Neuronal stem cell (in vitro differentiated cells): ENCODE data around the gene PLXNC1.

Experiments
- DNase-seq: peaks from one replicate; pipeline ENCODE4 v3.0.0-alpha.2; 2013; ENCODE audit warnings: low spot score
- H2AFZ ChIP-seq: one replicate; pipeline ENCODE4 v1.6.1; 2013; ENCODE audit warnings: mild to moderate bottlenecking, low read length, inconsistent platforms
- H2AK5ac ChIP-seq: 2 replicates; pipeline ENCODE4 v1.6.1; 2013; ENCODE audit warnings: low read depth, mild to moderate bottlenecking, inconsistent platforms, low read length, moderate library complexity, mixed read lengths
- H2BK120ac ChIP-seq: 2 replicates; pipeline ENCODE4 v1.6.1; 2013; ENCODE audit warnings: low read depth, mild to moderate bottlenecking, inconsistent platforms, low read length, moderate library complexity, mixed read lengths
- H2BK12ac ChIP-seq: one replicate; pipeline ENCODE4 v1.6.1; 2013; ENCODE audit warnings: low read length, inconsistent platforms
- H2BK15ac ChIP-seq: 2 replicates; pipeline ENCODE4 v1.6.1; 2013; ENCODE audit warnings: mild to moderate bottlenecking, low read length, inconsistent platforms, mixed read lengths
- H2BK5ac ChIP-seq: one replicate; pipeline ENCODE4 v1.6.1; 2013; ENCODE audit warnings: inconsistent platforms, mild to moderate bottlenecking, low read length, moderate library complexity
- H3K14ac ChIP-seq: one replicate; pipeline ENCODE4 v1.6.1; 2013; ENCODE audit warnings: low read length, inconsistent platforms
- H3K18ac ChIP-seq: 2 replicates; pipeline ENCODE4 v1.6.1; 2013; ENCODE audit warnings: low read length, inconsistent platforms
- H3K23ac ChIP-seq: 2 replicates; pipeline ENCODE4 v1.6.1; 2013; ENCODE audit warnings: low read depth, mild to moderate bottlenecking, mixed read lengths, low read length, inconsistent platforms; ENCODE audit not compliant: poor library complexity
- H3K27ac ChIP-seq: replicated peaks from 3 replicates; pipeline ENCODE4 v1.5.1; 2013; ENCODE audit warnings: low read length, inconsistent platforms
- H3K27me3 ChIP-seq, 3 experiments: 2 replicates each; pipeline ENCODE4 v1.6.1; 2013; ENCODE audit warnings: low read length in 3 of 3, mild to moderate bottlenecking in 2 of 3, inconsistent platforms in 1 of 3, low read depth in 1 of 3, mixed read lengths in 1 of 3, moderate library complexity in 1 of 3; ENCODE audit not compliant: control insufficient read depth in 3 of 3, insufficient read depth in 3 of 3
- H3K36me3 ChIP-seq, 2 donors: replicated peaks in 1 of 2; 2 replicates each; pipeline ENCODE4 v1.6.1; 2013; ENCODE audit warnings: low read length in 2 of 2; ENCODE audit not compliant: control insufficient read depth in 2 of 2, insufficient read depth in 2 of 2
- H3K4ac ChIP-seq: 2 replicates; pipeline ENCODE4 v1.6.1; 2013; ENCODE audit warnings: inconsistent platforms, mild to moderate bottlenecking, low read length, moderate library complexity
- H3K4me1 ChIP-seq, 2 donors: 1 replicate in 1 of 2; 2 replicates in 1 of 2; pipeline ENCODE4 v1.6.1; 2013; ENCODE audit warnings: low read length in 2 of 2, low read depth in 1 of 2; ENCODE audit not compliant: control insufficient read depth in 2 of 2, insufficient read depth in 1 of 2
- H3K4me2 ChIP-seq: one replicate; pipeline ENCODE4 v1.6.1; 2013; ENCODE audit warnings: mild to moderate bottlenecking, low read length, inconsistent platforms; ENCODE audit not compliant: insufficient read depth, poor library complexity, severe bottlenecking
- H3K4me3 ChIP-seq, 2 donors: 2 replicates each; pipeline ENCODE4 v1.5.1; 2013; ENCODE audit warnings: low read length in 2 of 2, mild to moderate bottlenecking in 2 of 2, inconsistent platforms in 1 of 2, moderate library complexity in 1 of 2
- H3K79me1 ChIP-seq: one replicate; pipeline ENCODE4 v1.6.1; 2013; ENCODE audit warnings: low read depth, mild to moderate bottlenecking, inconsistent platforms, low read length, moderate library complexity
- H3K9ac ChIP-seq: one replicate; pipeline ENCODE4 v1.6.1; 2013; ENCODE audit warnings: mild to moderate bottlenecking, low read depth, low read length, inconsistent platforms; ENCODE audit not compliant: poor library complexity
- H3K9me3 ChIP-seq, 2 donors: replicated peaks in 1 of 2; 2 replicates each; pipeline versions ENCODE3 to v1.6.1; 2013; ENCODE audit warnings: low read length in 2 of 2, mild to moderate bottlenecking in 2 of 2, inconsistent platforms in 1 of 2, low read depth in 1 of 2, mixed read lengths in 1 of 2, moderate library complexity in 1 of 2; ENCODE audit not compliant: control insufficient read depth in 2 of 2, insufficient read depth in 1 of 2
- H4K8ac ChIP-seq: one replicate; pipeline ENCODE4 v1.6.1; 2013; ENCODE audit warnings: low read depth, mild to moderate bottlenecking, inconsistent platforms, low read length, moderate library complexity
- H4K91ac ChIP-seq: one replicate; pipeline ENCODE4 v1.6.1; 2013; ENCODE audit warnings: low read length, low read depth, mild to moderate bottlenecking, inconsistent platforms; ENCODE audit not compliant: poor library complexity
- WGBS, 2 donors: extraction: QIAGEN DNeasy Blood & Tissue Kit; methylation state at CpG; one replicate each; pipeline ENCODE4 v1.1.7; 2013; ENCODE audit warnings: missing lambda C conversion rate in 2 of 2, mixed read lengths in 1 of 2; ENCODE audit not compliant: insufficient read length in 2 of 2, insufficient replicate concordance in 1 of 2; ENCODE audit errors: extremely low coverage in 2 of 2; 5-methylcytosine and 5-hydroxymethylcytosine counted together

Gene PLXNC1

DNA sequence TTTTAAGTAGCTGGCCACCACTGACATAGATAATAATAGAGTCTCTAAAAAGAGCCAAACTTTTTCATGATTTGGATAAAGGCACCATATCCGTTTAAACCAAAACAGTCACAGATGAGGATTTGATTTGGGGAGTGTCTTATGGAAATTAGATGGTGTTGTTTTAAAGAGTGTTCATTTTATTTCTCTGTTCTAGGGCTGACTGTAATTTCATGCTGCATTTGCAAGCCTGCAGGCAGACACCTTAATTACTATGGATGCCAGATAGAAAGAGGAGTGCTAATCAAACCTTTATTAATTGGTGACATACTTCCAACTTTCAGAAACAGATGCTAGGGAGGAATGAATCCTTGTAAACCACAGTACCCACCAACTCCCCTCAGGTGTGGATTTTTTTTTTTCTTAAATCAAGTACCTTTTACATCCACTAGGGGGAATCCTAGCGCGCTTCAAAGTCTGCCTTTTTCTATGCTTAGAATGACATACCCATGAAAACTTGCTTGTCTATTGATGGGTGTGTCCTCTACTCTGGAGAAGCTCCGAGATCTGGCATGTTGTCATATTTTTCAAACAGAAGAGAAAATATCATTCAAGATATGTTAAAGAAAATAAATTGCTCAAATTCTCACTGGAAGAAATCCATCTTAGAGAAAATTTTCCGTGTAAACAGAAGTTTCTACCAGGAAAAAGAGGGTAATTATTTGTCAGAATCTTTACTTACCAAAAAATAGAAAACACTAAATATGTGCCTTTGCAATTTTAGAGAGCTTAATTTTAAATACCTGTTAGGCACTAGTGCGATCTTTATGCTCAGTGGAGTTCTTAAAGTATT lies 14.2 kb upstream of the PLXNC1 start:
- H2BK5ac ChIP-seq: no peak overlapping the region
- no peak overlapping the region for H3K23ac ChIP-seq
- H2BK120ac ChIP-seq: no peak overlapping the region
- no peak overlapping the region for H3K9ac ChIP-seq
- no peak overlapping the region for H3K18ac ChIP-seq
- no peak overlapping the region for H2AFZ ChIP-seq
- H3K4ac ChIP-seq: no peak overlapping the region
- H4K8ac ChIP-seq: no peak overlapping the region
- no peaks in the 10 kb centered on the region for H3K79me1 ChIP-seq
- no peaks in the 10 kb centered on the region for H3K9me3 ChIP-seq
- H3K4me3 ChIP-seq: no peak overlapping the region
- no peak overlapping the region for H2BK12ac ChIP-seq
- H3K4me1 ChIP-seq: no peaks in the 10 kb centered on the region
- no peak for DNase-seq
- no CpG with 5 or more reads among the region's 6 CpGs for WGBS, 2 donors
- H3K27ac ChIP-seq: no peak overlapping the region
- no peak overlapping the region for H4K91ac ChIP-seq
- no peaks in the 10 kb centered on the region for H3K36me3 ChIP-seq
- H3K27me3 ChIP-seq: peaks cover 0 to 20% (median 0%) of the 10 kb centered on the region in 3 experiments
- no peak overlapping the region for H3K14ac ChIP-seq
- no peak overlapping the region for H2BK15ac ChIP-seq
- H3K4me2 ChIP-seq: no peak overlapping the region
- no peak overlapping the region for H2AK5ac ChIP-seq

DNA sequence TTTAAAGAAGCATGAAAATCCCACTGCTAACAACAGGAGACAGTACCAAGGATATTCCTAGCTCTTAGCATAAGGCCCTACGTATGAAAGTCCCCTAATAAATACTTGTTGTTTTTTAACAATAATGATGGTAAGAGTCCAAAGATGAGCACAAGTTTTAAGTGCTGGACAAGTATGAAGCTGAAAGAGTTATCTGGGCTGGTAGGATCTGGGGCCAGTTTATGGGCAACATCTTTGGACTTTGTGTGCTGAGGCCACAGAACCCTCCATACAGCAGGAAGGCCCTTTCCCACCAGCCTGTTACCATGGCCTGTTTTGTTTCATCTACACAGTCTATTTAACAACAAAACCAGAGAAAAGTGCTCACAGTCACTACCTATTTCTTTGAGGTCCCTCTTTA lies 12.5 kb upstream of the PLXNC1 start:
- H2AFZ ChIP-seq: no peak overlapping the region
- no CpG with 5 or more reads among the region's 1 CpG for WGBS, 2 donors
- no peak overlapping the region for H3K14ac ChIP-seq

DNA sequence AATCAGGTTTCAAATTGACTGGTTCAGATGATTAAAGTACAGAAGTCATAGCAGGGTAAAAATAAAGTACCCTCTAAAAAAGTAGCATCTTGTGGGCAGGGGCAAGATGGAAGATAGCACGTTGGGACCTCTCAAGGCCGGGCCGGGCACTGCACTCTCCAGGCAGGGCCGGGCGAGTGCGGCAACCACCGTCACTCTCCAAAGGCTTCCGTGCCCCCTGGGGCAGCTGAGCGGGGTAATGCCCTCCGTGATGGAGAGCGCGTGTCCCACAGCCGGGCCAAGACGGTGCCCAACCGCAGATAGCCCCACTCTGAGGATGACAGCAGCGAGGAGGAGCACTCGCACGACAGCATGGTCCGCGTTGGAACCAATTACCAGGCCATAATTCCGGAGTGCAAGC lies 8.6 kb upstream of the PLXNC1 start:
- Histone ChIP-seq H3K9ac (no peak overlapping the region), H3K4me1 (no peaks in the 10 kb centered on the region), H3K23ac (peak overlapping the region; percentile 51), H3K14ac (no peak overlapping the region), H3K18ac (peak overlapping the region; percentile 21), H3K27me3 (peaks cover 0 to 20% (median 0%) of the 10 kb centered on the region in 3 experiments), H2AK5ac (peak overlapping the region; percentile 57), H3K4me2 (no peak overlapping the region), H4K91ac (no peak overlapping the region), H4K8ac (no peak overlapping the region), H3K4me3 (no peak overlapping the region), H2BK15ac (peak overlapping the region; percentile 82), H3K79me1 (no peaks in the 10 kb centered on the region), H2BK12ac (peak overlapping the region; percentile 60), H2BK120ac (no peak overlapping the region), H3K27ac (no peak overlapping the region), H3K36me3 (no peaks in the 10 kb centered on the region), H2BK5ac (no peak overlapping the region), H3K4ac (peak overlapping the region; percentile 53), H2AFZ (no peak overlapping the region), H3K9me3 (no peaks in the 10 kb centered on the region)
- DNase-seq: no peak
- WGBS, 2 donors: no CpG with 5 or more reads among the region's 21 CpGs

More for the DNA sequence above, 12.5 kb upstream of the PLXNC1 start:
- no peak overlapping the region for H2AK5ac ChIP-seq
- no peak overlapping the region for H2BK5ac ChIP-seq
- no peak overlapping the region for H2BK12ac ChIP-seq
- no peak overlapping the region for H2BK120ac ChIP-seq
- H3K4me2 ChIP-seq: no peak overlapping the region
- H2BK15ac ChIP-seq: no peak overlapping the region
- peaks cover 0 to 20% (median 0%) of the 10 kb centered on the region in 3 experiments for H3K27me3 ChIP-seq
- H3K36me3 ChIP-seq: no peaks in the 10 kb centered on the region
- H3K79me1 ChIP-seq: no peaks in the 10 kb centered on the region
- no peak overlapping the region for H3K4me3 ChIP-seq
- no peak overlapping the region for H4K91ac ChIP-seq
- H3K9me3 ChIP-seq: no peaks in the 10 kb centered on the region
- no peak for DNase-seq
- H3K18ac ChIP-seq: no peak overlapping the region
- no peak overlapping the region for H3K9ac ChIP-seq
- H3K4ac ChIP-seq: no peak overlapping the region
- H3K23ac ChIP-seq: no peak overlapping the region
- H3K4me1 ChIP-seq: no peaks in the 10 kb centered on the region
- H3K27ac ChIP-seq: no peak overlapping the region
- no peak overlapping the region for H4K8ac ChIP-seq

DNA sequence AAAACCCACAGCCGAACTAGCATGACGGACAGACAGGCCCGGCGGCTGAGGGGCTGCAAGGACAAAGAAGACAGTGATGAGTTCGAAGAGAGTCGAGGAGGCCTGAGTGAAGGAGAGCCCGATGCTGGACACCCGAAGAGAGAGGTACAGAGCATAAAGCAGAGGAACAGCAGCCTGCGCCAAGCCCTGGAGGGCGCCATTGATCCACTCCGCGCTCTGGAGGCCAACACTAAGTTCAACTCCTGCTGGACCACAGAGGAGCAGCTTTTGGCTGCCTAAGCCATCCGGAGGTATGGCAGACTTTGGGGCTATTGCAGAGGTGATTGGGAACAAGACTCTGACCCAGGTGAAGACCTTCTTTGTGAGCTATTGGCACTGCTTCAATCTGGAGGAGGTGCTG lies 7.8 kb upstream of the PLXNC1 start:
- no CpG with 5 or more reads among the region's 13 CpGs for WGBS, 2 donors
- Histone ChIP-seq H2BK120ac (no peak overlapping the region), H3K14ac (no peak overlapping the region), H4K91ac (no peak overlapping the region), H3K79me1 (no peaks in the 10 kb centered on the region), H3K23ac (no peak overlapping the region), H2BK15ac (peak overlapping the region; percentile 82), H2AK5ac (peak overlapping the region; percentile 57), H3K27ac (no peak overlapping the region), H3K4me3 (no peak overlapping the region), H3K4me2 (no peak overlapping the region), H2BK5ac (no peak overlapping the region), H3K9ac (no peak overlapping the region), H2BK12ac (no peak overlapping the region), H3K36me3 (no peaks in the 10 kb centered on the region), H2AFZ (no peak overlapping the region), H3K9me3 (no peaks in the 10 kb centered on the region), H3K18ac (no peak overlapping the region), H3K4me1 (no peaks in the 10 kb centered on the region), H3K27me3 (peaks cover 0 to 15% (median 0%) of the 10 kb centered on the region in 3 experiments), H4K8ac (no peak overlapping the region), H3K4ac (no peak overlapping the region)
- no peak for DNase-seq
